Sigmoid colon (tissue), 4 donors: ENCODE measurements around the gene DENND1C.

Experiments
- EP300 ChIP-seq, 4 donors: sonication (generic); formaldehyde crosslinking; IDR thresholded peaks; one replicate each; pipeline ENCODE4 v1.6.1; 2017; ENCODE audit warnings: antibody characterized with exemption in 4 of 4
- POLR2A ChIP-seq, 2 donors: fragments of 450-650 bp; IDR thresholded peaks; one replicate each; pipeline ENCODE4 v1.6.1; 2016; ENCODE audit warnings: antibody characterized with exemption in 2 of 2, mild to moderate bottlenecking in 2 of 2, moderate library complexity in 2 of 2
- TF ChIP-seq, protein P1 (sequence below), 4 experiments: fragments of 450-650 bp in 3 of 4; fragments of 200-600 bp in 1 of 4; IDR thresholded peaks; one replicate each; pipeline ENCODE4 v1.5.1; 2016 to 2019; ENCODE audit warnings: antibody characterized with exemption in 4 of 4, mild to moderate bottlenecking in 3 of 4, moderate library complexity in 2 of 4

DNA sequence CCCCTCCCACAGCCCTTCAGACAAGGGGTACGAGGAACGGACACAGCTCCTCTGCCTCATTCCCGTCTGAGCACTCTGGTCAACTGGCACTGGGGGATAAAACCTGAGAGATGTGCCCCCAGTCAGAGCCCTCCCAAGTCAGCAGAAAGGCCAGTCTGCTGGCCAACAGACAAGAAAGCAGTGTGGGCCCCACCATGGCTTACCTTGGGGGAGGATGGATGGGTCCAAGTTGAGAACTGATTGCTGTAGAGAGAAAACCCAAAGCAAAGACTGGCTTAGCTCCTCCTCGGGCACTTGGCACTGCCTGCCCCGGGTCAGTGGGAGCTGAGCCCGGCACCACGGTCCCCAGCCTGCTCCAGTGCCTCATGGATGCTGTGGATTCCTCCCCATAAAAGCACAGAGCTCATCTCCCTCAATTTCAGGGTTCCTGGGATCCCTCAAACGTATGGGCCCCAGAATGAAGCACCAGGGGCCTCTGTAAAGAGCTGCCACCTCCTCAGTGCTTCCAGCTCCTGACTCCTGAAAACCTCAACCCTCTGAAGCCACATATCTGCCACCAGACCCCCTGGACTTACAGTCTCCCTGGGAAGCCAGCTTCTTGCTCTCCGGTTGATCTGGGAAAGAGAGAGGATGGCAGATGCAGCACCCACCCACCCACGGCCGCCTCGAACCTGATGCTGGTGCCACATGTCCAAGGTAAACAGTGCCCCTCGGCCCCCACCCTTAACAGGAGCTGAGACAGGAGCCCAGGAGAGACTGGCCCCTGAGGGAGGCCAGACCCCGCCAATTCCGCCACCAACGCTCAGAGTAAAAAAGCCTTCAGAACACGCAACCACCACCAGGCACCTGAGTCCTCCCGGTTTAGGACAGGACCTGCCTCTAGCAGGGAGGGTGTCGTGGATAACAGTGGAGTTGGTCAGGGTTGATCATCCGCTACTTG, 60.2 kb downstream of the DENND1C start:
- TF ChIP-seq, protein P1, sequence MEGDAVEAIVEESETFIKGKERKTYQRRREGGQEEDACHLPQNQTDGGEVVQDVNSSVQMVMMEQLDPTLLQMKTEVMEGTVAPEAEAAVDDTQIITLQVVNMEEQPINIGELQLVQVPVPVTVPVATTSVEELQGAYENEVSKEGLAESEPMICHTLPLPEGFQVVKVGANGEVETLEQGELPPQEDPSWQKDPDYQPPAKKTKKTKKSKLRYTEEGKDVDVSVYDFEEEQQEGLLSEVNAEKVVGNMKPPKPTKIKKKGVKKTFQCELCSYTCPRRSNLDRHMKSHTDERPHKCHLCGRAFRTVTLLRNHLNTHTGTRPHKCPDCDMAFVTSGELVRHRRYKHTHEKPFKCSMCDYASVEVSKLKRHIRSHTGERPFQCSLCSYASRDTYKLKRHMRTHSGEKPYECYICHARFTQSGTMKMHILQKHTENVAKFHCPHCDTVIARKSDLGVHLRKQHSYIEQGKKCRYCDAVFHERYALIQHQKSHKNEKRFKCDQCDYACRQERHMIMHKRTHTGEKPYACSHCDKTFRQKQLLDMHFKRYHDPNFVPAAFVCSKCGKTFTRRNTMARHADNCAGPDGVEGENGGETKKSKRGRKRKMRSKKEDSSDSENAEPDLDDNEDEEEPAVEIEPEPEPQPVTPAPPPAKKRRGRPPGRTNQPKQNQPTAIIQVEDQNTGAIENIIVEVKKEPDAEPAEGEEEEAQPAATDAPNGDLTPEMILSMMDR (IDR thresholded peaks at IDR 0.05) = no peak
- TF ChIP-seq POLR2A (IDR thresholded peaks at IDR 0.05) (no peak), EP300 (IDR thresholded peaks at IDR 0.05) (no peak)
